NCI-H1092 treated with DMSO at 0.1 percent for 48 hours (cell line): ENCODE measurements around the gene TRMT112.
"Not testable (repeated sequence)": the region's sequence is repeated elsewhere in the genome, so short reads cannot be mapped to it uniquely, and the experiment has no call there.

Experiments used
- DNase-seq: peaks from one replicate; lab custom pipeline; 2025; lab: John Stamatoyannopoulos, UW

Gene TRMT112

DNA sequence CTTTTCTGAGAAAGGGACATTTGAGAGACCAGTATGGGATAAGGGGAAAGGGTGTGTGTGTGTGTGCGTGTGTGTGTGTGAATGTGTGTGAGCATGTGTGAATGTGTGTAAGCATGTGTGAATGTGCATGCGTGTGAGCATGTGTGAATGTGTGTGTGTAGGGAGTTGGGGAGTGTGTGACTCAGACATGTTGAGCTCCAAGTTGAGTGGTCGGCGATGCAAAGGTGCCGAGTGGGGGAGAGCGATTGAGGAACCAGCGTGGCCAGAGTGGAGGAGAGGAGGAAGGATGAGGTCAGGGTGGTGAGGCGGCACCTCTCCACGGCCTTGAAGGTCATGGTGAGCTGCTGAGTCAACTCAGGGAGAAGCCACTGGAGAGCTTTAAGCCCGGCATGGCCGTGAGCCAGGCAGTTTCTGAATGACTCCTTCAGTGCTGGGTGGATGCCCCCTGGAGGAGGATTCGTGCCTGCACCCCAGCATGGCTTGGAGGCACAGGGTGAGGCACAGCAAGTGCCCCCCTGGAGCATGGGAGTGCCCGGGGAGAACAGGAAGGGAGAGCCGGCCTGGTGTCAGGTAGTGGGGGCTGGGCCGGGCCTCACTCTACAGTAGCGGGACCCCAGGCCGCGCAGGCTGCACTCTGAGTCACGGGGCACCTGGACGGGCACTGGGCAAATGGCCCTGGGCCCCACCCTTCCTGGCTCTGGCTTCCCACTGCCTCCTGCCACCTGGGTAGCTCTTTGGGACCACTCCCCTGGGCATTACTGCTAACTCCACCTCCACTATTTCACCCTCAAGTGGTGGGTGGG, 14.4 kb upstream of the TRMT112 start:
- peak; percentile 56 for DNase-seq

DNA sequence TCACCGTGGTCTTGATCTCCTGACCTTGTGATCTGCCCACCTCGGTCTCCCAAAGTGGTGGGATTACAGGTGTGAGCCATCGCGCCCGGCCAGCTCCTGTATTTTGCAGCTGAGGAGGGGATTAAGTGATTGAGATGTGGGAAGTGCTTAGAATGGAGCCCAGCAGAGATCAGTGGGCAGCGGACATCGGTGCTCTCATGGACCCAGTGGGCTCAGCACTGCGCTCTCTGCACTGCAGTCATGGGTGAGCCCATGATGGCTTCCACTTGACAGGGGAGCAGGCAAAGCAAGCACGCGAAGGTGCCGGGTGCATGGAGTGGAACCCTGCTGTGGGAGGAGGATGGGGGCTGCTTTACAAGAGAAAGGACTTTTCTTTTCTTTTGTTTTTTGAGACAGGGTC, 13.5 kb upstream of the TRMT112 start:
- no peak for DNase-seq

DNA sequence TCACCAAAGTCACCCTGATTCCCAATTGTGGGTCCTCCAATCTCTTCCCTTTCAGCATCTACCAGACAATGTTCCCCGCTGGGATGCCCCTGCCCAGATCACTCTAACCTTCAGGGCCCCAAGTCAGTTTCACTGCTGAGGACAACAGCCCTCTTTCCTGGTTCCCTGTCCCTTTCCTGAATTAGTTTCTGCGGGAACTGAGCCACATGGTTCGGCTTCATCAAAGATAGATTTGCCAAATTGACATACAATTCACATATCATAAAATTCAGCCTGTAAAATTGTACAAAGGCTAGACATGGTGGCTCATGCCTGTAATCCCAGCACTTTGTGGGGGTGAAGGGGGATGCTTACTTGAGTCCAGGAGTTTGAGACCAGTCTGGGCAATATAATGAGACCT, 10.6 kb upstream of the TRMT112 start:
- no peak for DNase-seq

DNA sequence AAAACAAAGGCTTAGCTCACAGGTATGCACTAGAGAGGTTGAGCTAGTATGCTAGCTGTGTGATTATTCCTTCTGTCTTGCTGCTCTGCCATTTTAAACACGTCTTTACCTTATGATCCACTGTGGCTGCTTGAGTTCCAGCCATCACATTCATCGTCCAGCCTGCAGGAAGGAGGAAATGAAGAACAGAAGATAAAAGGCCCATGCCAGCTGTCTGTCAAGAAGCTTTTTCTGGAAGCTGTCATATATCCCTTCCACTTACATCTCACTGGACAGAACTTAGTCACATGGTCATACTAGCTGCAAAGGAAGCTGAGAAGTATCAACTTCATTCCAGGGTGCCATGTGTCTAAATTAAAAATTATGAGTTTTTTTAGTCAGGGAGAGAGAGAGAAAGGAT, 10.0 kb upstream of the TRMT112 start:
- DNase-seq, result no peak

DNA sequence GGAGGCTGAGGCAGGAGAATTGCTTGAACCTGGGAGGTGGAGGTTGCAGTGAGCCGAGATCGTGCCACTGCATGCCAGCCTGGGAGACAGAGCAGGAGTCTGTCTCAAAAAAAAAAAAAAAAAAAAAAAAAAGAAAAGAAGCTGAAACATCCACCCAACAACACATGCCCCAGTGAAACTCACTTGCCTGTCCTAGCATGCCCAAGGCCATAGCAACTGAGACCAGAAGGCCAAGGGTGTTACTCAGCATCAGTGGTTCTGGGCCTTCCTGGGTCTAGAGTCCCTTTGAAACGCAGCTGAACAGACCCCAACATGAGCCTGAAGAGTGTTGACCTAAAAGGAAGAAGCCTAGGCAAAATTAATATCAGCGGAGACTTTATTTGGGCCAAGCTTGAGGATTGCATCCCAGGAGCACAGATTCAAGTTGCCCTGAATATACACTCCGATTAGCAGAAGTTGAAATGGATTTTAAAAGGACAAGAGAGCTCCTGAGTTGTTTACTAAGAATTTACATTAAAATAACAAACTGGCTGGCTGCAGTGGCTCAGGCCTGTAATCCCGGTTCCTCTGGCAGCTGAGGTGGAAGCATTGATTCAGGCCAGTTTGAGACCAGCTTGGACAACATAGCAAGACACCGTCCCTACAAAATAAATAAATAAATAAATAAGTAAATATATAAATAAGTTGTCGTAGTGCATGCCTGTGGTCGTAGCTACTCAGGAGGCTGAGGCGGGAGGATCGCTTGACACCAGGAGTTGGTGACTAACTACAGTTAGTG, 7.5 kb upstream of the TRMT112 start:
- no peak for DNase-seq

DNA sequence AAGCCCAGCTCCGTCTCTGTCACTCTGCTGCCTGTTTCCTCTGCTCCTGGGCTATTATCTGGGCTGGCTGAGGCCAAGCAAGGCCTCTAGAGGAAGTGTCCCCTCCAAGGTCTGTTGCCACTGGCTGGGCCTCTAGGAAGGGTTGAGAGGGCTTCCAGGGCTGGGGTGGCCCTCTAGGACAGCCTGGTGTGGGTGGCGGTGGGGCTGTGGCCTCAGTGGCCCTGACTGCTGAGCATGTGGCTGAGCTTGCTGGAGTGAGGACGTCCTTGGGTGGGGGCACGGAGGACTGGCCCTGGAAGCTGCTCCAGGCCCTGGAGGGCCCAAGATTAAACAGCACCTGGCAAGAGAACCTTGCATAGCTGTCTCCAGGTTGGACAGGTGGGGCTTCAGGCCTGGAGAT, 6.6 kb upstream of the TRMT112 start:
- DNase-seq, result not testable (repeated sequence)

DNA sequence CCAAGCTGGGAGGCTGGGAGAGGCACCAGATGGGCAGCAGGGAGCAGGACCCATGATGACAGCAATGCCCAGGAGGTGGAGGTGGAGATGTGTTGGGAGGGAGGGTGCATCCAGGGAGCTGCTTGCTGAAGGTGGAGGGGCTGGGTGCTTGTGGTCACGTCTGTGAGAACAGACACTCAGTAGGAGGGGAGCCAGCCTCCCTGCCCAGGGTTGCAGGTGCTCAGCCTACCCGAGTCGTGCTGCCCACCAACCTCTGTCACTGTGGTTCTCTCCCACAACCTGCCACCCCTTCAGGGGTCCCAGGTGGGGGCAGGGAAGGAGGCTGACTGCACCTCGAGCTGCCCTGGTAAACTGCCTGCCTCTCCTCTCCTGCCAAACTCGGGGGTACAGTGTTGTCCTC, 6.0 kb upstream of the TRMT112 start:
- no peak for DNase-seq

DNA sequence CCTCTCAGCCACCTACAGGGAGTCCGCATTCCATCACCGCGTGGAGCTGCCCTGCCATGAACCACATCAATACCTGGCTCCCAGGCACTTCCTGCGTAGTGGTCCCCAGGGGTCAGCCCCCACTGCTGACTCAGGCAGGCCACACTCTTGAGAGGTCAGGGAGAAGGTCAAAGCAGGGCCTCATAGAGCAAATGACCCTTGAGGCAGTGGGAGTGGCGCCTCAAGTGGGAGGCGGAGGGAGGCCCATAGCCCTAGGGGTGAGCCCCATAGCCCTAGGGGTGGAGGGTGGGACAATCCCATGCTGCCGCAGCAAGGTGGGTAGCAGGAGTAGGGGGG, 5.5 kb upstream of the TRMT112 start:
- no peak for DNase-seq

DNA sequence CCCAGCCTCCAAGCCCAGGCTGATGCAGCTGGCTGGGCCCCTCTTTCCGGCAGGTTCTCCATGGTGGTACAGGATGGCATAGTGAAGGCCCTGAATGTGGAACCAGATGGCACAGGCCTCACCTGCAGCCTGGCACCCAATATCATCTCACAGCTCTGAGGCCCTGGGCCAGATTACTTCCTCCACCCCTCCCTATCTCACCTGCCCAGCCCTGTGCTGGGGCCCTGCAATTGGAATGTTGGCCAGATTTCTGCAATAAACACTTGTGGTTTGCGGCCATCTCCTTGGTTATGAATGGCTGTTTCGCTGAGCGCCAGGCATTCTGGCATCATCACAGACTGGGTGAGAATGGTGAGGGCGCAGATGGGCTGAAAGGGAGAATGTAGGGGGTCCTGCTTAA, 4.2 kb upstream of the TRMT112 start:
- no peak for DNase-seq

DNA sequence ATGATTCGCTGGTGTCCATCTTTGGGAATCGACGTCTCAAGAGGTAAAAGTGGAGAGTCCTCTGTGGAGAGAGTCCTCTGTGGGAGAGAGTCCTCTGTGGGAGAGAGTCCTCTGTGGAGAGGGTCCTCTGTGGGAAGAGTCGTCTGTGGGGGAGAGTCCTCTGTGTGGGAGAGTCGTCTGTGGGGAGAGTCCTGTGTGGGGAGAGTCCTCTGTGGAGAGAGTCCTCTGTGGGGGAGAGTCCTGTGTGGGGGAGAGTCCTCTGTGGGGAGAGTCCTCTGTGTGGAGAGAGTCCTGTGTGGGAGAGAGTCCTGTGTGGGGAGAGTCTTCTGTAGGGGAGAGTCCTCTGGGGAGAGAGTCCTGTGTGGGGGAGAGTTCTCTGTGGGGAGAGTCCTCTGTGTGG, 3.7 kb upstream of the TRMT112 start:
- DNase-seq, result no peak

DNA sequence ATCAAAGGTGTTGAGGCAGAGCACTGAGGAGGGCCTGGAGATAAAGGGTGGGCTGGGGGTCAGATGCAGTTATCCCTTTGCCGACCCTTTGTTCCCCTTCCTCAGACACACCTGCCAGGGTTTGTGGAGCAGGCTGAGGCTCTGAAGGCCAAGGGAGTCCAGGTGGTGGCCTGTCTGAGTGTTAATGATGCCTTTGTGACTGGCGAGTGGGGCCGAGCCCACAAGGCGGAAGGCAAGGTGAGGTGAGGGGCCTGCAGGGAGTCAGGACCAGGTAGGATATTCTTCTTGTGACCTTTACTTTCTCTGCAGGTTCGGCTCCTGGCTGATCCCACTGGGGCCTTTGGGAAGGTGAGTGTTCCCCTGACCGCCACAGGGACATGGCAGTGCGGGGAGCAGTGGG, 3.2 kb upstream of the TRMT112 start:
- no peak for DNase-seq

DNA sequence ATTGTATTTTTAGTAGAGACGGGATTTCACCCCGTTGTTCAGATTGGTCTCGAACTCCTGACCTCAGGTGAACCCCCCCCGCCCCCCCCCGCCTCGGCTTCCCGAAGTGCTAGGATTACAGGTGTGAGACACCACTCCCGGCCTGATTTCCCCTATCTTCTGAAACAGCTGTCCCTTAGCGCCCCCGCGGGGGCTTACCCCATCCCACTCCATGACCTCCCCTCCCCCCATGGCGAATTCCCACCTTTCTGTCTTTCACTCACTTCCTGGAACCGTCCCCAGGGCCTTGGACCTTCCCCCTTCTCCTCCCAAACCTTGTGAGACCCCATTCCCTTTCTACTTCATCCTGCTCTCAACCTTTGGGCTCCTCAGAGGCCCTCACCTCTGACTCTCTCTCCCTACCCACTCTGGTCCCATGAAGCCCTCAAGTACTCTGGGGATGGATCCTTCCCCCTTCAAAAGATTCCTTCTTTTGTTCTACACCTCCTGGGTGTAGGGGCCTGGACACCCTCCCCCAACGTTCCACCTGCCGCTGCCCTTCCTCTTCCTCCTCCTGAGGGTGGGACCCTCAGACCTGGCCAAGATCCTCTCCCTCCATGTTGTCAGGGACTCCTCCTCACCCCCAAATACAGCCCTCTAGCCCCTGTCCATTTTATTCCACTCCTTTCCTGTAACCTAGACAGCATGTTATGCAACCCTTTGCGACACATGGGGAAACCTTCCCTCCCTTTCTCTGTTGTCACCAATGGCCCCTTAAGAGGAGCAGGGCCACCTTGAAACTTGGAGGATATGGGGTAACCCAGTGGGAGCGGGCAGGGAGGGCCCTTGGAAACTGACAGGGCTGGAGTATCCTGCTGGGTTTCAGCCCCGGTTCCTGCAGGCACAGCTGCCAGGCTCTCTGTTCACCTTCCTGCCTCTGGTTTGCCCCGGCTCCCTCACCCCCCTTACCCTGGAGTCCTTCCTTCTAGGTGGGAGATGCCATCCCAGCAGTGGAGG, 1.7 kb upstream of the TRMT112 start:
- DNase-seq, result no peak

DNA sequence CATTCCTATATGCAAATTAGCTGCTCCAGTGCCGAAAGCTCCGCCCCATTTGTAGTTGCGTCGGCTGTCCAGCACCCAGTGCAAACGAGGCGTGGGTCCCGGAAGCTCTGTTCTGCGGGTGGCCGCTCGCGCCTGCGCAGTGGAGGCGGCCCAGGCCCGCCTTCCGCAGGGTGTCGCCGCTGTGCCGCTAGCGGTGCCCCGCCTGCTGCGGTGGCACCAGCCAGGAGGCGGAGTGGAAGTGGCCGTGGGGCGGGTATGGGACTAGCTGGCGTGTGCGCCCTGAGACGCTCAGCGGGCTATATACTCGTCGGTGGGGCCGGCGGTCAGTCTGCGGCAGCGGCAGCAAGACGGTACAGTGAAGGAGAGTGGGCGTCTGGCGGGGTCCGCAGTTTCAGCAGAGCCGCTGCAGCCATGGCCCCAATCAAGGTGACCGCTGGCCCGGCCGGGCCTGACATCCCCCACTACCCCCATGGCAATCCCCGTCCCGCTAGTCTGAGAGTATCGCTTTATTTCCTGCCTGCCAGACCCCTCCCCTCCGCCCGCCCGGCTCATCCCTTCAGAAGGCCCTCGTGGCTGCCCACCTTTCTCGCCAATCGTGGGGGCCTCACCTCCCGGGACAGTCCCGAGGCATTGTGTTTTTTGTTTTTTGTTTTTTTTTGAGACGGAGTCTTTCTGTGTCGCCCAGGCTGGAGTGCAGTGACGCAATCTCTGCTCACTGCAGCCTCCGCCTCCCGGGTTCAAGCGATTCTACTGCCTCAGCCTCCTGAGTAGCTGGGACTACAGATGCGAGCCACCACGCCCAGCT, 804 bp upstream of the TRMT112 start, which contains the start of gene PRDX5:
TSS of gene PRDX5 (plus strand) at position 161 of the 805 bp plus-strand sequence. CDS start at position 256, 95 bp downstream.
- DNase-seq, result peak; percentile 99

DNA sequence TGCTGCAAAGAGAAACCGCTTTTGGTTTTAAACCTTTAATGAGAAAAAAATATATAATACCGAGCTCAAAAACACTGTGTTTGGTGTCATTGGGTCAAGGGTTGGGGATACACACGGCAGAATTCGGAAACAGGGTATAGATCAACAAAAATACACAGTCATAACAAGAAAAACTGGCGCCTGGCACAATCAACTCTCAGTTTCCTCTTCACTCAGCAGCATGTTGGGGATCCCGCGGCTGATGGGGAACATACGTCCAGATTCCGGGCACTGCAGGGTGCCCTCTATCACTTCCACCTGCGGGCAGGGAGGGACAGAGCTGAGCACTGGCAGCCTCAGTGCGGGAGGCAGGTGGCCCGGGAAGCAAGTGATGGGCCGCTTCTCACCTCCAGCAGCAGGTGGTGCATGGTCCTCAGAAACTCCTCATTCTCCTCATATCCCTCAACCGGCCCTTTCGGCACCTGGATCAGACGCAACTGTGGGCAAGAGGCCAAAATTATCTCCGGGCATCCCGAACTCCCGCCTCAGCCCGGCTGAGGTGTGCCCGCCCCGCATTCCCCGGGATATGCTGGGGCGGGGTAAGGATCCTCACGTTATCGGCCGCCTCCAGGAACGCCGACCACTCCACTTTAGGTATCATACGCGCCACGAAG, 561 bp downstream of the TRMT112 start:
- peak; percentile 53 for DNase-seq

DNA sequence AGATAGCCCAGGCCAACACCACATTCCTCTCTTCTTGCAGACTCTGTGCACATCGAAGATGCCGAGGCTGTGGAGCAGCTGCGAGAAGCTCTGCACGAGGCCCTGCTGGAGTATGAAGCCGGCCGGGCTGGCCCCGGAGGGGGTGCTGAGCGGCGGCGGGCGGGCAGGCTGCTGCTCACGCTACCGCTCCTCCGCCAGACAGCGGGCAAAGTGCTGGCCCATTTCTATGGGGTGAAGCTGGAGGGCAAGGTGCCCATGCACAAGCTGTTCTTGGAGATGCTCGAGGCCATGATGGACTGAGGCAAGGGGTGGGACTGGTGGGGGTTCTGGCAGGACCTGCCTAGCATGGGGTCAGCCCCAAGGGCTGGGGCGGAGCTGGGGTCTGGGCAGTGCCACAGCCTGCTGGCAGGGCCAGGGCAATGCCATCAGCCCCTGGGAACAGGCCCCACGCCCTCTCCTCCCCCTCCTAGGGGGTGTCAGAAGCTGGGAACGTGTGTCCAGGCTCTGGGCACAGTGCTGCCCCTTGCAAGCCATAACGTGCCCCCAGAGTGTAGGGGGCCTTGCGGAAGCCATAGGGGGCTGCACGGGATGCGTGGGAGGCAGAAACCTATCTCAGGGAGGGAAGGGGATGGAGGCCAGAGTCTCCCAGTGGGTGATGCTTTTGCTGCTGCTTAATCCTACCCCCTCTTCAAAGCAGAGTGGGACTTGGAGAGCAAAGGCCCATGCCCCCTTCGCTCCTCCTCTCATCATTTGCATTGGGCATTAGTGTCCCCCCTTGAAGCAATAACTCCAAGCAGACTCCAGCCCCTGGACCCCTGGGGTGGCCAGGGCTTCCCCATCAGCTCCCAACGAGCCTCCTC, 1.5 kb downstream of the TRMT112 start:
- DNase-seq, result not testable (repeated sequence)

DNA sequence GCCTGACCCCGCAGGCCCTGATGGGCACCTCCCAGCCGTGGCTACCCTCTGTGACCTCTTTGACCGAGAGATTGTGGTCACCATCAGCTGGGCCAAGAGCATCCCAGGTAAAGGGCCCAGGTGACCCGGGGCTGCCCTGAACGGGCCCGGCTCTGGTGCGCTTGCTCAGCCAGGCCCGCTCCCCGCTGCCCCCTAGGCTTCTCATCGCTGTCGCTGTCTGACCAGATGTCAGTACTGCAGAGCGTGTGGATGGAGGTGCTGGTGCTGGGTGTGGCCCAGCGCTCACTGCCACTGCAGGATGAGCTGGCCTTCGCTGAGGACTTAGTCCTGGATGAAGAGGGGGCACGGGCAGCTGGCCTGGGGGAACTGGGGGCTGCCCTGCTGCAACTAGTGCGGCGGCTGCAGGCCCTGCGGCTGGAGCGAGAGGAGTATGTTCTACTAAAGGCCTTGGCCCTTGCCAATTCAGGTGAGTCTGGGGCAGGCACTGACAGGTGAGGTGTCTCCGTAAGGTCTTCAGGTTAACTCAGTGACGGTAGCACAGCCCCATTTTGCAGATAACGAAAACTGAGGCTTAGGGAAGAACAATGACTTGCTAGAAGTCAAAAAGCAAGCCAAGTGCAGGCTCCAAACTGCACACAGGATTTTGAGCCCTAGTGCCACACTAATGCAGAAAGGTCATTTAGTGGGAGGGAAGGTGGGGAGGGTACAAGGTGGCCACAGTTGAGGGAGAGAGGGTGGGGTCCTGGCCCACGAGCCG, 2.4 kb downstream of the TRMT112 start:
- DNase-seq, result no peak

DNA sequence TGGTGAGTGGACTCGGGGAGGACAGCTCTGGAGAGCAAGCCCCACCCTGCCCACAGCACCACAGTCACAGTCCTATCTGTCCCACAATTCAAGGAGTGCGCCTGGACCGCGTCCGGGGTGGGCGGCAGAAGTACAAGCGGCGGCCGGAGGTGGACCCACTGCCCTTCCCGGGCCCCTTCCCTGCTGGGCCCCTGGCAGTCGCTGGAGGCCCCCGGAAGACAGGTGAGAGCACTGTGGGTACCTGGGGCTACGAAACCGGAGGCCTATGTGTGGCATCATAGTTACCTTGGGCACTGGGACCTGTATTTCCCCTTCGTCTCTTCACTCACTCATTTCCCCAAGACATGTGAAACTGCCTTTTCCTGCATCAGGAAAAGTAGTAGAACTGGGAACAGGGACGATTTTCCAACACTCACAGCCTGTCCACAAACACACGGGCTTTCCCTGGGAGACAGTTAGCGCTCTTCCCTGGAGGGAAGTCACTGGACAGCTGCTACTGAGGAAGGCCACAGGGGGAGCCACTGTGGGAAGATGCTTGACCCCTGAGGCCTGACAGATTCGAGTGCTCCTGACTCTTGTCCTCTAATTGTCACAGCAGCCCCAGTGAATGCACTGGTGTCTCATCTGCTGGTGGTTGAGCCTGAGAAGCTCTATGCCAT, 3.1 kb downstream of the TRMT112 start:
- DNase-seq, result no peak

DNA sequence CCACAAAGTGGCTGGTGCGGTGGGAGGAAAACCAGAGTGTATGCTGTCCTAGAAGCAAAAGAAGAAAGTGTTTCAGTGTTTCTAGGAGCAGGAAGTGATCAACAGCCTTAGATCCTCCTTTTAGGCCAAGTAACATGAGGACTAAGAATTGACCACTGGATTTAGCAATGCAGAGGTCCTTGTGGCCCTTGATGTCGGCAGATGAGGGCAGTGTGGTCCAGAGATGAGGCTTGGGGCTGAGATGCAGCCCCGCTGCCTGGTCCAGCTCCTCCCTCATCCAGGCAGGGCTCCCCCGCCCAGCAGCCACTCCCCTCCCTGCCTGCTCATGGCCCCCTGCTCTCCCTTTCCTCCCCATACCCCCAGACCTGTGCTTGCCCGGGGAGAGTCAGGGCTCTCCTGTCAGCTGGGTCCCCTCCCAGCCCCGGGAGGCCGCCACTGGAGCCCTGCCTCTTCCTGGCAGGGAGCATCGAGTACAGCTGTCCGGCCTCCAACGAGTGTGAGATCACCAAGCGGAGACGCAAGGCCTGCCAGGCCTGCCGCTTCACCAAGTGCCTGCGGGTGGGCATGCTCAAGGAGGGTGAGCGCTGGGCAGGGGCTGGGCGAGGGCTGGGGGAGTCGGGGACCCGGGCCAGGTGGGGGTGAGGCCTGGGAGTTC, 3.7 kb downstream of the TRMT112 start:
- no peak for DNase-seq
